ENCODE data around the gene DTX1.

Gene DTX1

GRCh38 chr12:113055594-113056380 lies 743 bp upstream of the DTX1 start:
- DNase-seq, result no peak

- DNase-seq, result no peak
Observed at GRCh38 chr12:113056381-113056630, 224 bp upstream of the DTX1 start.

GRCh38 chr12:113057565-113058485 lies 1.3 kb downstream of the DTX1 start:
- DNase-seq, result no peak

GRCh38 chr12:113058553-113058952 lies 2.0 kb downstream of the DTX1 start:
- DNase-seq, result no peak

- no peak for DNase-seq
Observed at GRCh38 chr12:113059071-113059595, 2.6 kb downstream of the DTX1 start.

- DNase-seq, result no peak
Observed at GRCh38 chr12:113060336-113060960, 3.9 kb downstream of the DTX1 start.

- DNase-seq, result no peak
Observed at GRCh38 chr12:113061061-113061694, 4.6 kb downstream of the DTX1 start.

GRCh38 chr12:113062502-113063395 lies 6.2 kb downstream of the DTX1 start:
- no peak for DNase-seq

- DNase-seq, result no peak
Observed at GRCh38 chr12:113063396-113064350, 7.1 kb downstream of the DTX1 start.

- DNase-seq, result no peak
Observed at GRCh38 chr12:113064395-113065125, 8.0 kb downstream of the DTX1 start.

GRCh38 chr12:113065126-113066007 lies 8.8 kb downstream of the DTX1 start:
- DNase-seq, result no peak

GRCh38 chr12:113066813-113067400 lies 10.4 kb downstream of the DTX1 start:
- DNase-seq, result no peak

- DNase-seq, result no peak
Observed at GRCh38 chr12:113067987-113068935, 11.7 kb downstream of the DTX1 start.

GRCh38 chr12:113069149-113069548 lies 12.6 kb downstream of the DTX1 start:
- DNase-seq, result no peak

GRCh38 chr12:113069751-113070116 lies 13.2 kb downstream of the DTX1 start:
- no peak for DNase-seq

GRCh38 chr12:113070117-113070906 lies 13.8 kb downstream of the DTX1 start:
- DNase-seq, result no peak
